ENCODE results near the gene ECSCR. TPM values are rescaled to one million over a fixed set of nuclear protein-coding genes. Genes with fewer than 3 reads are reported as not detected.
"Not testable (repeated sequence)": the region's sequence is repeated elsewhere in the genome, so short reads cannot be mapped to it uniquely, and the experiment has no call there.

Gene ECSCR
- total RNA-seq, 2 experiments from 2014 or later, result not detected

DNA sequence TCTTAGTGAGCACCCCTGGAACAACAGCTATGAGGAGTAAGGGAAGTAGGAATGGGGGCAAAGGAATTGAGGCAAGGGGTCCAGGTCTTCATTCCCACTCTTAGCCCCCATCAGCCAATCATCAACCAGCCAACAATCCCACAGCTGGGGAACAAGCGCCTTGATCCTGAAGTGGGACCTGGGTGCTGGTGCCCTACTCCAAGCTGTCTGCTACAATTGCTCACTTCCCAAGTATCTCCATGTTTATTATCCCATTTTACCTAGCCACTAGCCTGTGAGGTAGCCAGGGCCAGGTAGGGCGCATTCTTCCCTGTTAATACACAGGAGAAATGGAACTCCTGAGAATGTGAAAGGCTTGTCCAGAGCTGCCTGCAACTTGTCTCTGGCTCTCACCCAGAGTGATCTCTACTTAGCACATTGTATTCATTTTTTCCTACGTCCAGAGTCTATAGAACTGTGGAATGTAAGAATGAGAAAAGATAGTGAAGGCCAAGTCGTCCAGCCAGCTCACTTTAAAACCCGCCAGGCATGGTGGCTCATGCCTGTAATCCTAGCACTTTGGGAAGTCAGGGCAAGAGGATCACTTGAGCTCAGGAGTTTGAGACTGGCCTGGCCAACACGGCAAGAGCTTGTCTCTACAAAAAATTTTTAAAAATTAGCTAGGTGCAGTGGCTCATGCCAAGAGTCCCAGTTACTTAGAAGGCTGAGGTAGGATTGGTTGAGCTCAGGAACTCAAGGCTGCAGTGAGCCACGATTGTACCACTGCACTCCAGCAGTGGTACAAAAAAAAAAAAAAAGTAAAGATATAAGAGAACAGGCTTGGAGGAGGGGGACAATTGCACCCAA lies 17.0 kb downstream of the ECSCR start:
- H3K4me1 ChIP-seq (ENCODE audit: insufficient read depth, low read length), result peaks cover 46% of the 10 kb centered on the region
- TF ChIP-seq, protein P1, sequence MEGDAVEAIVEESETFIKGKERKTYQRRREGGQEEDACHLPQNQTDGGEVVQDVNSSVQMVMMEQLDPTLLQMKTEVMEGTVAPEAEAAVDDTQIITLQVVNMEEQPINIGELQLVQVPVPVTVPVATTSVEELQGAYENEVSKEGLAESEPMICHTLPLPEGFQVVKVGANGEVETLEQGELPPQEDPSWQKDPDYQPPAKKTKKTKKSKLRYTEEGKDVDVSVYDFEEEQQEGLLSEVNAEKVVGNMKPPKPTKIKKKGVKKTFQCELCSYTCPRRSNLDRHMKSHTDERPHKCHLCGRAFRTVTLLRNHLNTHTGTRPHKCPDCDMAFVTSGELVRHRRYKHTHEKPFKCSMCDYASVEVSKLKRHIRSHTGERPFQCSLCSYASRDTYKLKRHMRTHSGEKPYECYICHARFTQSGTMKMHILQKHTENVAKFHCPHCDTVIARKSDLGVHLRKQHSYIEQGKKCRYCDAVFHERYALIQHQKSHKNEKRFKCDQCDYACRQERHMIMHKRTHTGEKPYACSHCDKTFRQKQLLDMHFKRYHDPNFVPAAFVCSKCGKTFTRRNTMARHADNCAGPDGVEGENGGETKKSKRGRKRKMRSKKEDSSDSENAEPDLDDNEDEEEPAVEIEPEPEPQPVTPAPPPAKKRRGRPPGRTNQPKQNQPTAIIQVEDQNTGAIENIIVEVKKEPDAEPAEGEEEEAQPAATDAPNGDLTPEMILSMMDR (IDR thresholded peaks at IDR 0.05), result no peak
- CTCF ChIA-PET, result interaction anchor here (1.0 to 1.8 kb wide), 3 partner anchors 13 to 68 kb away, joined by 3 to 9 read pairs (median 3); no protein-coding TSS in a partner anchor

DNA sequence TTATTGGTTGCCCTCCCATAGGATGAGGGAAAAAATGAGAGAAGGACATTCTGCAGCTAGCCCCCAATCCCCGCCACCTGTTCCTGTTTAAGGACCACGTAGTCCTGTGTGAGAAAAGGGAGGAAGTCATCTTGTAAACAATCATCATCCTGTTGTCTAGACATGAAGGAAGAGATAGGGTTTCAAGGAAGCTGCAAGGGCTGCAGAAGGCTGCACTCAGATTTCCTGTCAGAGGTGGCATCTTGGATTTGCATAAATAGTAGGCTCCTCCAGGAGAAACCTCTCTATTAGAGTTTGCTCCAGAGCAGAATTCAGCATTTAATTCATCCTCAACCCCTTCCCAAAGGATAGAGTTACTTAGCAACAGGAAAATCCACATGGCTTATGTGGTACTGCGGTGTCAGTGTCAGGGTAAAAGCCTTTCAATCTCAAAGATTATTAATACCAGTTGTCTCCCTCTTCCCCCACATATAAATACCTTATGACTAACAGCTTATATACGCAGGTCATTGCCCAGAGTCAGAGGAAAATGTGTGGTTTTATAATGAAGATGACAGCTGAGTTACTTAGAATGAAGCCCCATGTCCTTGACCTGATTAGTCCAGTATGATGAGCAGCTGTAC lies 18.6 kb downstream of the ECSCR start:
- Mint-ChIP-seq H3K4me1 (ENCODE audit: low read depth) (peaks cover 63% of the 10 kb centered on the region), H3K9me3 (no peaks in the 10 kb centered on the region), H3K36me3 (ENCODE audit: low read depth) (peaks cover 4% of the 10 kb centered on the region), H3K27ac (peak overlapping the region; percentile 96), H3K27me3 (no peaks in the 10 kb centered on the region), H3K4me3 (peak overlapping the region; percentile 74)
- Histone ChIP-seq H3K4me1 (ENCODE audit: insufficient read depth, low read length) (peaks cover 53% of the 10 kb centered on the region), H3K36me3 (ENCODE audit: insufficient read depth, low read length) (no peaks in the 10 kb centered on the region), H3K27ac (ENCODE audit: low read depth in 1 of 2, low read length in 2 of 2) (peak overlapping the region in 1 of 2 donors; percentile 63), H3K4me3 (ENCODE audit: low read length) (no peak overlapping the region), H3K9me3 (ENCODE audit: control insufficient read depth in 1 of 2, insufficient read depth in 1 of 2, low read length in 2 of 2) (no peaks in the 10 kb centered on the region), H3K27me3 (ENCODE audit: control insufficient read depth in 1 of 2, insufficient read depth in 2 of 2, low read length in 2 of 2) (no peaks in the 10 kb centered on the region)
- ATAC-seq (ENCODE audit: poor library complexity) (peak; percentile 48), DNase-seq (peak in 6 of 14 experiments; percentile 21 to 77 (median 58))
- TF ChIP-seq, protein P1 (IDR thresholded peaks at IDR 0.05), result no peak
- intact Hi-C loops (cut with DNase I, micrococcal nuclease), result loop anchor here in 1 of 2 experiments (5.0 kb wide), 1 partner anchor 38 kb away; the partner anchor contains the start of gene STING1
- POLR2A ChIA-PET, result interaction anchor here (1.1 to 3.0 kb wide), 5 partner anchors 15 to 68 kb away, joined by 6 to 20 read pairs (median 7); partner anchors contain the start of genes SMIM33 and STING1
- CTCF ChIA-PET, result interaction anchor here (0.5 to 2.6 kb wide), 6 partner anchors 14 to 74 kb away, joined by 3 to 13 read pairs (median 4); no protein-coding TSS in a partner anchor

More for the DNA sequence above, 17.0 kb downstream of the ECSCR start:
- Mint-ChIP-seq H3K36me3 (ENCODE audit: low read depth) (no peaks in the 10 kb centered on the region), H3K27ac (no peak overlapping the region), H3K4me3 (no peak overlapping the region), H3K4me1 (ENCODE audit: low read depth) (peaks cover 57% of the 10 kb centered on the region), H3K9me3 (no peaks in the 10 kb centered on the region), H3K27me3 (no peaks in the 10 kb centered on the region)
- POLR2A ChIA-PET, result interaction anchor here (0.5 to 1.1 kb wide), 3 partner anchors 13 to 67 kb away, joined by 3 to 4 read pairs (median 3); no protein-coding TSS in a partner anchor
- DNase-seq, result no peak
- H3K4me3 ChIP-seq (ENCODE audit: low read length), result no peak overlapping the region
- intact Hi-C loops (cut with DNase I, micrococcal nuclease), result no loop called here
- H3K9me3 ChIP-seq (ENCODE audit: control insufficient read depth in 1 of 2, insufficient read depth in 1 of 2, low read length in 2 of 2), result no peaks in the 10 kb centered on the region
- no peak overlapping the region for H3K27ac ChIP-seq (ENCODE audit: low read depth in 1 of 2, low read length in 2 of 2)
- no peaks in the 10 kb centered on the region for H3K27me3 ChIP-seq (ENCODE audit: control insufficient read depth in 1 of 2, insufficient read depth in 2 of 2, low read length in 2 of 2)
- ATAC-seq (ENCODE audit: poor library complexity), result no peak
- H3K36me3 ChIP-seq (ENCODE audit: insufficient read depth, low read length), result no peaks in the 10 kb centered on the region

DNA sequence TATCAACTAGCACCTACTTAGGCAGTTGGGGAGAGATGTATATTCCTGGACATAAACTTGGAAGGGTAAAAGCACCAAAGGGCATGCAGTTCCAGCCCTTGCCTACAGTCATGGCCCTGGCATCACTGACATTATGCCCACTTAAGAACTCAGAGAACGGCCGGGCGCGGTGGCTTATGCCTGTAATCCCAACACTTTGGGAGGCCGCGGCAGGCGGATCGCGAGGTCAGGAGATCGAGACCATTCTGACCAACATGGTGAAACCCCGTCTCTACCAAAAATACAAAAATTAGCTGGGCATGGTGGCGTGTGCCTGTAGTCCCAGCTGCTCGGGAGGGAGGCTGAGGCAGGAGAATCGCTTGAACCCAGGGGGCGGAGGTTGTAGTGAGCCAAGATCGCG lies 22.1 kb downstream of the ECSCR start:
- not testable (repeated sequence) for H3K27me3 ChIP-seq (ENCODE audit: control insufficient read depth in 1 of 2, insufficient read depth in 2 of 2, low read length in 2 of 2); ATAC-seq (ENCODE audit: poor library complexity); H3K27me3 Mint-ChIP-seq; H3K4me3 ChIP-seq (ENCODE audit: low read length); DNase-seq; H3K9me3 ChIP-seq (ENCODE audit: control insufficient read depth in 1 of 2, insufficient read depth in 1 of 2, low read length in 2 of 2); H3K9me3 Mint-ChIP-seq; H3K36me3 ChIP-seq (ENCODE audit: insufficient read depth, low read length); H3K27ac ChIP-seq (ENCODE audit: low read depth in 1 of 2, low read length in 2 of 2)
- H3K36me3 Mint-ChIP-seq (ENCODE audit: low read depth), result peaks cover 12% of the 10 kb centered on the region
- intact Hi-C loops (cut with DNase I, micrococcal nuclease), result loop anchor here in 1 of 2 experiments (5.0 kb wide), 1 partner anchor 42 kb away; the partner anchor contains the start of gene STING1
- ChIA-PET POLR2A (interaction anchor here (1.7 to 5.2 kb wide), 4 partner anchors 17 to 41 kb away, joined by 7 to 74 read pairs (median 22); partner anchors contain the start of genes SMIM33, SPATA24 and STING1), CTCF (interaction anchor here (1.9 to 5.1 kb wide), 2 partner anchors 18 to 19 kb away, joined by 10 to 29 read pairs; no protein-coding TSS in a partner anchor)
- H3K27ac Mint-ChIP-seq, result peak overlapping the region; percentile 96
- peaks cover 38% of the 10 kb centered on the region for H3K4me1 ChIP-seq (ENCODE audit: insufficient read depth, low read length)
- peaks cover 53% of the 10 kb centered on the region for H3K4me1 Mint-ChIP-seq (ENCODE audit: low read depth)
- H3K4me3 Mint-ChIP-seq, result peak overlapping the region; percentile 98

Data from CD4-positive, alpha-beta T cell (primary cell).